H54 (cell line): ENCODE data around the gene PPP2R2D.
"Not testable (repeated sequence)": the region's sequence is repeated elsewhere in the genome, so short reads cannot be mapped to it uniquely, and the experiment has no call there.

ENCODE experiments used
- DNase-seq: peaks from one replicate; pipeline ENCODE4 v3.0.0; 2011; ENCODE audit warnings: low spot score, mixed read lengths; ENCODE audit not compliant: insufficient read length
- FAIRE-seq: peaks from 3 replicates; lab custom pipeline; 2011; peaks lifted over from hg19 to GRCh38; lab: Jason Lieb, UNC
- POLR2A ChIP-seq: IDR thresholded peaks from 2 replicates; pipeline ENCODE4 v1.6.1; 2011; ENCODE audit warnings: low read depth, mild to moderate bottlenecking, low read length

PPP2R2D gene

GRCh38 chr10:131902211-131902610 is 1.4 kb downstream of the PPP2R2D start:
- DNase-seq (no peak), FAIRE-seq (no peak)
- TF ChIP-seq POLR2A = no peak

DNA sequence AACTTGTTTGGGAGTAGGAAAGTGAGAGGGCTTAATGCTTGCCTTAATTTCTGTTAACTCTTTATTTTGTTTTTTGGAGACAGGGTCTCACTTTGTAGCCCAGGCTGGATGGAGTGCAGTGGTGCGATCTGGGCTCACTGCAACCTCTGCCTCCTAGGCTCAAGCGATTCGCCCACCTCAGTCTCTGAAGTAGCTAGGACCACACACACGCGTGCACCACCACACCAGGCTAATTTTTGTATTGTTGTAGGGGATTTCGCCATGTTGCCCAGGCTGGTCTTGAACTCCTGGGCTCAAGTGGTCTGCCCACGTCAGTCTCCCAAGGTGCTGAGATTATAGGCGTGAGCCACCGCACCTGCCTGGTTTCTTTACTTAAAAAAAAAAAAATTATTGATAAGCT is 1.9 kb downstream of the PPP2R2D start:
- FAIRE-seq = no peak
- no peak for DNase-seq
- TF ChIP-seq POLR2A = no peak

GRCh38 chr10:131905267-131905571 is 4.4 kb downstream of the PPP2R2D start:
- no peak for TF ChIP-seq POLR2A
- no peak for FAIRE-seq
- no peak for DNase-seq

DNA sequence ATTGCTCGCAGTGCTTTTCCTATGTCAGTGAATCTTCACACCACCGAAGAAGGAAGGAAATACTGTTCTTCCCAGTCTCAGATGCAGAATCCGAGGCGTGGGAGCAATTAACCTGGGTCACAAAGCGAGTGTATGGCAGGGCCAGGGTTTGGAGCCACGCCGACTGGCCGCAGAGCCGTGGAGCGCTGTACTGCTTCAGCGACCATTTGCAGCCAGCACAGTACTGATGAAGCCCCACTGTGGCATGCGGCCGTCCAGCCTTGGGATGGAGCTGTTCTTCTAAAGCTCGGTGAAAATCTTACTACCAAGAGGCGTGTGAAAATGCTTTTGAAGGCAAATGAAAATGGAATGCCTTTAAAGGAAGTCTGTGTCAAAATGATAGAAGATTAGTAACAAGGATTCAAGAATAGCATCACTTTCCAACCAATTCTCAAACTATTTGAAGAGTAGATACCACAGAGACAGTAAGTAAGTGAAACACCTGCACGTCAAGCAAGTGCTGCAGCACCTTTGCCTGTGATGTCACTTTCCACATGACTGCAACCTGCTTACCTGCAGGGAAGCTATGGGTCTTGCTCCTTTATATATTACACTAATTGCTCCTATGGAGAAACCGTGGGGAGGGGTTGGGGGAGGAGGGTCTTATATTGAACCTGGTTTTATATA is 4.9 kb downstream of the PPP2R2D start:
- no peak for TF ChIP-seq POLR2A
- no peak for FAIRE-seq
- no peak for DNase-seq

- FAIRE-seq (no peak), DNase-seq (no peak)
- no peak for TF ChIP-seq POLR2A
These were observed 5.4 kb downstream of the PPP2R2D start for GRCh38 chr10:131906269-131906639.

DNA sequence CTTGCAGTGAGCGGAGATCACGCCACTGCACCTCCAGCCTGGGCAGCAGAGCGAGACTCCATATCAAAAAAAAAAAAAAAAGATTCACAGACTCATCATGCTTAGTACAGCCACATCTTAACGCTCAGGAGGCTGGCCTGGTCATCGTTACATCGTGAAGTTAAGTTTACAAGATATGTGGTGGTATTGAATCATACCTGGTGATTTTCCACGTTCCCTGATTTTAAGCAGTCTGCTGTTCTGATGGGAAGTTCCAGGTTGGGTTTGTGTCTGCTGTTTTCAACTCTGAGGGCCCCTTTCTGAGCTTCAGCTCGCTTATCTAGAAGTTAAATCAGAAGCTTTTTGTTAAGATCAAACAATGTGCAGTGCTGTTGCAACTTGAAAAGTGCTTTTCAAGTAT is 6.9 kb downstream of the PPP2R2D start:
- FAIRE-seq (no peak), DNase-seq (no peak)
- TF ChIP-seq POLR2A = no peak

DNA sequence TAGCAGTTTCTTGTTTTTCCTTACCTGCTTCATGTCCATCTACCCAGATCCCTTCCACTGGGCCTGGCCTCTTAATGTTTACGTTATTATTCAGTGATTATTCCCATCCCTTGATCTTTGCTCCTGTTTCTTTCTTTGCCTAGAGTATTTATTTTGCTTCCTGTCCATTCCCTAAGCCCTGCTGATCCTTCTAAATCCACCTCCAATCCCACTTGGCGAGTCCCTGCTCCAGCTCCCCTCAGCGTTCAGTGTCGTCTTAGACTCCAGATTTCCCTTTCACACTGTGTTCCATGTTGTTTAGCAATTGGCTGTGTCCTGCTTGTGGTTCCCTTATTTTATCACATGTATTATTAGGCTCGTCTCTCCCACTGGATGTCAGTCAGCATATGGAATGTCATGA is 7.3 kb downstream of the PPP2R2D start:
- DNase-seq = no peak
- no peak for TF ChIP-seq POLR2A
- FAIRE-seq = no peak

- TF ChIP-seq POLR2A = no peak
- DNase-seq (no peak), FAIRE-seq (no peak)
These were observed 8.4 kb downstream of the PPP2R2D start for GRCh38 chr10:131909014-131909808.

- FAIRE-seq = no peak
- TF ChIP-seq POLR2A = no peak
- DNase-seq = no peak
These were observed 9.1 kb downstream of the PPP2R2D start for GRCh38 chr10:131909929-131910328.

- no peak for DNase-seq
- TF ChIP-seq POLR2A = no peak
- FAIRE-seq = no peak
These were observed 10.0 kb downstream of the PPP2R2D start for GRCh38 chr10:131910663-131911314.

DNA sequence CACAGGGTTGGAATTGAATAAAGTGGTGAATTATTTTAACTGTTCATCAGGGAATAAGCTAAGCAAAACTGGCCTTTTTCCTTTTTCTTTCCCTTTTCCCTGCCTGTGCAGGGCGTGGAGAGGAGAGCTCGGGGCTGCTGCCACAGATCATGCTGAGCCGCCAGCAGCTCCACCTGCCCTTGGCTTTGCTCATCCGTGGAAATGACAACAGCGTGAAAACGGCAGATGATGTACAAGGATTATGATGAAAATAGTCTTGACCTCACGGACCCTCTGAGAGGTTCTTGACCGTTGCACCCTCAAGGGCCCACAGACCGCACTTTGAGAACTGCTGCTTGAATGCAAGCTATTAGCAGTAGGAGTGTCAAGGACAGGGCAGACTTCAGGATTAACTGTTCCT is 10.6 kb downstream of the PPP2R2D start:
- TF ChIP-seq POLR2A = no peak
- FAIRE-seq (no peak), DNase-seq (no peak)

- FAIRE-seq (no peak), DNase-seq (no peak)
- no peak for TF ChIP-seq POLR2A
These were observed 11.8 kb downstream of the PPP2R2D start for GRCh38 chr10:131912620-131913019.

DNA sequence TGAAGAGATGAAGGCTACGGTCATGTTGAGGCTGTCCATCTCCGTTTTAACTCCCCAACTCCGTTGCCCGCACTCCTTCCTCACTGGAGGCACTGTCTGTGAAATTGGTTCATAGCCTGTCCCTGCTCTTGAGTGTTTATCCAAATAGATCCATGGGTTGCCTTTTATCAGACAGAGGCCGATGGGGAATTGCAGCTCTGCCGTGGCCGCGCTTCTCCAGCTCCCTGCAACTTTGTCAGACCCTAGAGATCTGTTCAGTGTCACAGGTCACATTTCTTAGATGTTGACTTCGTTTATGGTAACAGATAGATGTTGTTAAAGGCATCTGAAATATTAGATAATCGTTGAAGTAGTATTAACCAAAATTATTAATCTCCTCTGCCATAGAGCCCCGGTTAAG is 14.7 kb downstream of the PPP2R2D start:
- FAIRE-seq = no peak

GRCh38 chr10:131915990-131916766 is 15.4 kb downstream of the PPP2R2D start:
- no peak for DNase-seq
- no peak for TF ChIP-seq POLR2A
- FAIRE-seq = no peak

More for the DNA sequence above, 14.7 kb downstream of the PPP2R2D start:
- TF ChIP-seq POLR2A = no peak
- DNase-seq = no peak

DNA sequence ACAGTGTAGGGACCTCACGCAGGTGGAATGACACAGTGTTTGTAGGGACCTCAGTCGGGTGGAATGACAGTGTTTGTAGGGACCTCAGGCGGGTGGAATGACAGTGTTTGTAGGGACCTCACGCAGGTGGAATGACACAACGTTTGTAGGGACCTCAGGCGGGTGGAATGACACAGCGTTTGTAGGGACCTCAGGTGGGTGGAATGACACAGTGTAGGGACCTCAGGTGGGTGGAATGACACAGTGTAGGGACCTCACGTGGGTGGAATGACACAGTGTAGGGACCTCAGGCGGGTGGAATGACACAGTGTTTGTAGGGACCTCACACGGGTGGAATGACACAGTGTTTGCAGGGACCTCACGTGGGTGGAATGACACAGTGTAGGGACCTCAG is 16.0 kb downstream of the PPP2R2D start:
- not testable (repeated sequence) for FAIRE-seq, DNase-seq

- not testable (repeated sequence) for DNase-seq, FAIRE-seq
These were observed 16.7 kb downstream of the PPP2R2D start for GRCh38 chr10:131917496-131917895.

DNA sequence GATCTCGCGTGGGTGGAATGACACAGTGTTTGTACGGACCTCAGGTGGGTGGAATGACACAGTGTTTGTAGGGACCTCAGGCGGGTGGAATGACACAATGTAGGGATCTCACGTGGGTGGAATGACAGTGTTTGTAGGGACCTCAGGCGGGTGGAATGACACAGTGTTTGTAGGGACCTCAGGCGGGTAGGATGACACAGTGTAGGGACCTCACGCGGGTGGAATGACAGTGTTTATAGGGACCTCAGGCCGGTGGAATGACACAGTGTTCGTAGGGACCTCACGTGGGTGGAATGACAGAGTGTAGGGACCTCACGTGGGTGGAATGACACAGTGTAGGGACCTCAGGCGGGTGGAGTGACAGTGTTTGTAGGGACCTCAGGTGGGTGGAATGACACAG is 18.7 kb downstream of the PPP2R2D start:
- not testable (repeated sequence) for DNase-seq

More for the DNA sequence above, 18.7 kb downstream of the PPP2R2D start:
- FAIRE-seq = not testable (repeated sequence)
